GM03348 (cell line): ENCODE data around the gene PSMB1.
"Not testable (repeated sequence)": the region's sequence is repeated elsewhere in the genome, so short reads cannot be mapped to it uniquely, and the experiment has no call there.

ENCODE experiments used
- DNase-seq: peaks from one replicate; pipeline ENCODE4 v3.0.0; 2012; ENCODE audit warnings: low spot score

PSMB1 gene

DNA sequence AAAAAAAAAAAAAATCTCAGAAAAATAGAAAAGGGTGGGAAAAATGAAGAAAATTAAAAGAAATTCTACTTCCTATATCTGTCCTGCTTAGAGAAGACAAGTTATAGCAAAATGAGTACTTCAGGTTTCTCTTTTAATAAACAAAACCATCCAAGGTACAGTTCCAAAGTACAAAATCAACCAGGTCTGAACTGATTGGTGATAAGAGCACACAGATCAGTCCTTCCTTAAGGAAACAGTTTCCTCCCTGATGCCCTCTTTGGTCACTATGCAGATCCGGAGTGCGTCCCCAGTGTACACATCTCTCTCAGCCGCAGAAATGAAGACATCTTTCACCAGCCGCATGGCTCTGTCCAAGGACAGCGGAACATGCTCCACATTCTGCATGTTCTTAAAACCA, 18.1 kb downstream of the PSMB1 start:
- no peak for DNase-seq

DNA sequence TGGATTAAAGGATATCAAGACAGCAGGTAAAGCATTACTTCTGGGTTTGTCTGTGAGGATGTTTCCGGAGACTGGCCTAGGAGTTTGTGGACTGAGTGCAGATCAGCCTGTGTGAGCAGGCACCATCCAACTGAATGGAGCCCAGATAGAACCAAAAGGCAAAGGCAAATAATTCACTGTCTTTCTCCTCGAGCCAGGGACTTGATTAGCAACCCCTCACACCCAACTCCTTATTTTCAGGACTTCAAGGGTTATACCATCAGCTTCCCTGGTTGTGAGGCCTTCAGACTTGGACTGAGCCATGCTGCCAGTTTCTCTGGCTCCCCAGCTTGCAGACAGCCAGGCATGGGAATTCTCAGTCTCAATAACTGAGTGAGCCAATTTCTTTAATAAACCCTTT, 19.3 kb downstream of the PSMB1 start:
- no peak for DNase-seq

DNA sequence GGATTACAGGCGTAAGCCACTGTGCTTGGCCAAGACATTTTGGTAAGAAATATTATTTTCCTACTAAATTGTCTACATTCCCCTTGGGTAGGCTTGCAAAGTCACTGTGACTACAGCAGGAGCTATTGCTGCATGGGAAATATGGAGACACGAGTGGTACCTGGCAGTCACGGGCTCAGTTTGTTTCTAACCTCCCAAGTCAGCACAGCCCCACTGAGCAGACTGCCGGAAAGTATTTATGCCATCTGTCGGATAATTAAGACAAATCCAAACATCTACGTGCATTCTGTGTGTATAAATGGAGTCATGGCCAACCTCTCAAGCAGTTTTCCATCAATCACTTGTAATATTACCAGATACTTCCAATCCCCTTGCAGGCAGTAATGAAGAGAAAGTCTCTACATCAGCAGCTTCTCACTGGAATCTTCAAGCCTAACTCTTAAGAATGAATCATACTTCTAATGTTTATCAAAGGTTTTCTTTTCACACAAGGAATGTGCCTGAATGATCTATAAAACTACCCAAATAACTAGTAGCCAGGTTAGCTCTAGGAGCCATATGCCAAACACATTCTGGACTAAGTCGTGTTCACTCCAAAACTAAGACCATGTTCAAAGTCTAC, 20.1 kb downstream of the PSMB1 start:
- DNase-seq: no peak

DNA sequence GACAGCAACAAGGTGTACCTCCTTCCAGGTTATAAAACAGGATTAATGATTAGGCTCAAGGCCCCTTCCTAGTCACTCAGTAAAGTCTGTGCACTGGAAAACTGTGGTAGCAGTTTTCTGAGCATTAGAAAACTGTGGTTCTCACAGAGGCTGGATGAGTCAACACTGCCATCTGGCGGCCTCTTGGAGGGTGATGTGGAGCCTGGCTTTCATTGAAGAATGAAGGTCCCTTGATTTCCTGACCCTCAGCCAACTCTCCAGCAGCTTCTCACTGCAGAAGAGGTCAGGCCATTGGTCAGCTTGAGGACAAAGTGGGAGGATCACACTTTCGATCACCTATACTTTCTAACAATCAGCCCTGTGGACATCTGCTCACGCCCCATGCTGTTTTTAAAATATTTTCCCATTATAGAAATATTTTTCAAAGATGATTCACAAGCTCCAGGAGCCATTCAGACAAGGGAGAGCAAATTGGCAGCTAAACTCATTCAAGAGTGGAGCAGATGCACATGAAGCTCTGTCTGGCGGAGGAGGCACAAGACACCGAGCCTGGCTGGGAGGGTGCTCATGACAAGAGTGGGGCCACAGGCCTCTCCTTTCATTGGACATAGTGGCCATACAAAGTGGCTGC, 23.2 kb downstream of the PSMB1 start:
- DNase-seq: peak; percentile 87

DNA sequence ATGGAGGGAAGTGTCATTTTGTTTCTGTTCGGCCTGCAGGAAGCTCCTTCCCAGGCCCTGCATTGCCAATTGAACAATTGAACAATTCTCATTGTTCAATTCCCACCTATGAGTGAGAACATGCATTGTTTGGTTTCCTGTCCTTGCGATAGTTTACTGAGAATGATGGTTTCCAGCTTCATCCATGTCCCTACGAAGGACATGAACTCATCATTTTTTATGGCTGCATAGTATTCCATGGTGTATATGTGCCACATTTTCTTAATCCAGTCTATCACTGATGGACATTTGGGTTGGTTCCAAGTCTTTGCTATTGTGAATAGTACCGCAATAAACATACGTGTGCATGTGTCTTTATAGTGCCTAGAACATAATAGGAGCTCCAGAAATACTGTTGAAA, 25.1 kb downstream of the PSMB1 start:
- DNase-seq: not testable (repeated sequence)

DNA sequence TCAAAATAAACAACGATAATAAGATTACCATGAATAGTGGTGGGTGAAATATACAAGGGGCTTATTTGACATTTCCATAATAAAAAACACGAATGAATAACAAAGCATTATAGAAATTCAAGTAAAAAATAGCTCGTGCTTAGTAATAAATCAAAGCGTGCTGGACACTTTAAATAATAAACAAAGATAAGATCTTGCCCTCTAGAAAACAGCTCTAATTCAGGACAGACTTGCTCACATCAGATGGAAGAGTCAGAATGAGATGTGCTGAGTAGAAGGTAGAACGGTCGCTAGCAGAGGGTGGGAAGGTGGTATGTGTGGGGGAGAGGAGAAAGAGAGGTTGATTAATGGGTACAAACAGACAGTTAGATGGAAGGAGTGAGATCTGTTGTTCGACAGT, 27.3 kb downstream of the PSMB1 start:
- DNase-seq: no peak

DNA sequence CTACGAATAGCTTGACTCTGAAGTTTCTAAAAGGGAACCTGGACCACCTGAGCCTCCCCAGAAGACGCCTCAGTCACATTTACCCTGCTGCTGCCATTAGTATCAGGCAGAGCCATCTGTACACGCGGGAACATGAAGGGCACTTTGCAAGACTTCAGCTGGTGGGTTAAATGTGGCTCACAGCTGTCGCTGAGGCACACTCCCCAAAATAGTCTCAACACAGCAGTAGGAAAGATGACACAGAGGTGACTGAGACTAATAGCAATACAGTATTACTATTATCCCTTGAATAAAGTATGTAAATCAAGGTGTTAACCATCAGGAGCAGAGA, 29.0 kb downstream of the PSMB1 start:
- no peak for DNase-seq

DNA sequence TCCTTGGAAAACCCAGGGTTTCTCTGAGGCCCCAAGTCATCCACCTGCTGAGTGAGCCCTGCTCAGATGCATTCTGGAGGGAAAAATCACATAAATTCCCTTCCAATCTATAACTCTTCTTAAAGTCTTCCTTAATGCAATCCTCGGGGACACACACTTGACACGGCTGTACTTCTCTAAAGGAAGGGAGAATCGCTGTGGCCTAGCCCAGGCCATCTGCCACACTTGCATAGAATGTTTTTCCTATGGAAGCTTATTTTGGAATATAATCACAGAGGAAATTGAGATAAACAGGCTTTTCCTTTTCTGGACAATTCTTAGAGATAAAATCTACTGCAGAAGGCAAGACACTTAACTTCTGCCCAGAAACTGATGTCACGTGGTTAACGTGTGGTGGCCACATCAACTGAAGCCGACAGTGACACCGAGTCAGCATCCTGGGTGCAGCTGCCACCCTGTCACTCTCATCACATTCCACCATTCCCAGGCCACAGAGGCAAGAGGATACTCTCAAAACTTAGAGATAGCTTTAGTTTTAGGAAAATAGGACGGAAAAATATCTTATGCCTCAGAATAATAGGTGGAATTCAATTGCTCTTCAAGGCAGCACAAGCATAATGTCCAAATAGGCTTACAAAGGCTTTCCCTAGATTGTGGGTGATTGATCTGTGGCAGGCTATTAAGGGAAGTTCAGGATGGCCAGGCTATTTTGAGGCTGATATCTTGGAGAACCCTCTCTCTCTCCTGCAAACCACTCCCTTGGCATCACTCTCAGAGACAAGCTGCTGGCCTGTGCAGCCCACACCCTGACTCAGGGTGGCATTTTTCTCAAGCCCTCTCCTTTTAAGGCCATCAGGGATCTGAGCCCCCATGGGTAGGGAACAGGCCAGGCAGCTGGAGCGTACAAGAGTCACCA, 29.6 kb downstream of the PSMB1 start:
- no peak for DNase-seq

DNA sequence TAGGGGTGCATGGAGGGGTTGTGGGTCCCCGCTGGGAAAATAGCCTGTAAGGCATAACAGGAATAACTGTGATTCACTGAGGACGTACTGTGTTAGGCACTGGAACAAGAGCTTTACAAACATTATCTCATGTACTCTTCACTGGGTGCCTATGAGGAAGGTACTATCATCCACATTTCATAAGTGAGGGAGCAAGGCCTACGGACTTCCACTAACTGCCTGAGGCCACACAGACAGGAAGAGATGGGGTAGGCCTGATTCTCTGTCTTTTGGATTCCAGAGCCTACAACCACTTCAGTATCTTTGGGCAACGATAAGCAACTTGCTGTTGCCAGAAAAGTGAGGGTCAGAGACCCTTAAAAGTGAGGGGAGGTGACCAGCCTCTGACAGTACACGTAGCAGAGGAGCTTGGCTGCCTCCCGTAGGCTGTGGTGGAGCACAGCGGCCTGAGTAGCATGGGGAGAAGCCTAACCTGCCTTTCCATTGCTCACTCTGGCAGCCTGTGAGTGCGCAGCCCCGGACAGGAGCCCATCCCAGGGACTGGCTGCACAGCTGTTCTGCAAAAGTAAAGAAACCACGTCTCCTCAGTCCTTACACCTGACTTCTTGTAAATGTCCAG, 30.4 kb downstream of the PSMB1 start:
- peak; percentile 17 for DNase-seq

DNA sequence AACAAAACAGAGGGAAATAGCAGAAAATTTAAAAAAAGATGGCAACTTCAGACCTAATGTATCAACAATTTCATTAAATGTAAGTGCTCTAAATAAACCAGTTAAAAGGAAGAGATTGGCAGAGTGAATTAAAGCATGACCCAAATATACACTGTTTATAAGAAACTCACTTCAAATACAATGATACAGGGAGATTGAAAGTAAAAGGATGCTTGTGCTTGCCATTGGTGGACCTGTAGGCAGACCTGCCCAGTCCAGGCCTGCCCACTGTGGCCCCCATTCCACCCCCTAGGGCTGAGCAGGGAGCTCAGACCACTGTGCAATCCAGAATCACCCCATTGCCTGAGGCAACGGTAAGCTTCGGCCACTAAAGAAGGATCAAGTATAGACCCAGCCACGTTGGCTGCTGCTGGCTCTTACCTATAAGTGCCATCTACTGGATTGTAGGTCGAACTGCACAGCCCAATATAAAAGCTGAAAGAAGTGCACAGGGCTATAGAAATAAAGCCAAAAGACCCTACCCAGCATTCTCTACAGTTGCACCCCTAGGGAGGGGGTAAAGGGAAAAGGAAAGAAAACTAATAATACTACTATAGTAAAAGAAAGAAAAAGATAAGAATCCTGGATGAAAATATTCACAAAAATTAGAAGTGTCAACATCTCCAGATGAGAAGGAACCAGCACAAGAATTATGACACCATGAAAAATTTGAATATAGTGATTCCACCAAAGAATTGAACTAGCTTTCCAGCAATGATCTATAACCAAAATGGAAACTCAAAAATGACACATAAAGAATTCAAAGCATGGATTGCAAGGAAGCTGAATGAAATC, 36.1 kb downstream of the PSMB1 start:
- DNase-seq: peak; percentile 68

DNA sequence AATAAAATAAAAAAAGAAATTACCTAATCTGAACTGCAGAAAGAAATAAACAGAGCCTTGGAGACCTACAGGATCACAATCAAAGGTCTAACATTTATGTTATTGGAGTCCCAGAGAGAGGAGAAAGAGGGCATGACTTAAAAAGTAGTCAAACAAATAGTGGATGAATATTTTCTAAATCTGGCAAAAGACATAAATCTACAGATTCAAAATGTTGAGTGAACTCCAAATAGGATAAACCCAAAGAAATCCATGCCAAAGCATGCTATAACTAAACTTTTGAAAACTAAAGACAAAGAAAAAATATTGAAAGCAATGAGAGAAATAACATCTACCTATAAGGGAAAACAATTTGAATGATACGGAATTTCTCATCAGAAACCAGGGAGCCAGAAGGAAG, 38.2 kb downstream of the PSMB1 start:
- DNase-seq: no peak

DNA sequence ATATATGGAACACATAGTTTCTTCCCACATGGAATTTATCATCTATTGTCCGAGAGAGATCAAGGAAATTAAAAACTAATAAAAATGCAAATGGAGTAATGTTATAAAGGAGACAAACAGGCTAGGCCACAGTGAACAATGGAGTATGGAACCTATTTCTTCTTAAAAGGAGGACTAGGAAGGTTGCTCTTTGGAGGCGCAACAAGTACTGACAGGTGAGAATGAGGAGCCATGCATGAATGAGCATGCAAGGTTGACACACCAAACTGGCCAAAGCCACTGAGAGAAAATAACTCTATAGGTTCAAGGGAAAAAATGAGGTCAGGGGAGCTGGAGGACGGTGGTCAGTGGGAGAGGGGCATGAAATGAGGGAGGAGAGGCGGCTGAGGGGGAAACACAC, 40.9 kb downstream of the PSMB1 start:
- no peak for DNase-seq

DNA sequence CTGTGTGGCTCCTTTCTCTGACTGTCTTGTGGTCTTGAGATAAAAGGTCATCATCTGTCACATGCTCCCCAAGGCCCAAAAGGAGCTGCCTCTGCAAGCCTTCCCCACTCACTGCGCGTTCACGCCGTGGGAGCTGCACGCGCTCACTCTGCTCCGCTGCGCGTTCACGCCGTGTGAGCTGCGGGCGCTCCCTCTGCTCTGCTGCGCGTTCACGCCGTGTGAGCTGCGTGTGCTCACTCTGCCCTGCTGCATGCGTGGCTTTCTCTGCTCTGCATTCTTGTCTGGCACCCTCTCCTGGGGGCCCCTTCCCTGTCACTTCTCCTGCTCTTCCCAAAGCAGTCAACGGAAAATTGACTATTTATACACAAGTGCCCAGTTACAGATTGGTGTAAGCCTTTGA, 42.5 kb downstream of the PSMB1 start:
- DNase-seq: no peak

DNA sequence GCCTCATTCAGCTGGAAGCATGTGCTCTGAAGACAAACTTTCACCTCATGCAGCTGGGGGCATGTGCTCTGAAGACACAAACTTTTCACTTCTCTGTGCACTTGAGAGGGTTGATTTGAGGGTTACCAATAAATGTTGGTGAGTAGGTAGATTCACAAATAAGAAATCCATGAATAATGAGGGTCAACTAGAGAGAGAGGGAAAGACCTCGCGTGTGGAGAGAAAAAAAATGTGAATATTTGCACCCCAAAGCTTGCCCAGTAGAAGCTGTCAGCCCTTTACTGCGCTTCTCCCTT, 43.4 kb downstream of the PSMB1 start:
- no peak for DNase-seq

DNA sequence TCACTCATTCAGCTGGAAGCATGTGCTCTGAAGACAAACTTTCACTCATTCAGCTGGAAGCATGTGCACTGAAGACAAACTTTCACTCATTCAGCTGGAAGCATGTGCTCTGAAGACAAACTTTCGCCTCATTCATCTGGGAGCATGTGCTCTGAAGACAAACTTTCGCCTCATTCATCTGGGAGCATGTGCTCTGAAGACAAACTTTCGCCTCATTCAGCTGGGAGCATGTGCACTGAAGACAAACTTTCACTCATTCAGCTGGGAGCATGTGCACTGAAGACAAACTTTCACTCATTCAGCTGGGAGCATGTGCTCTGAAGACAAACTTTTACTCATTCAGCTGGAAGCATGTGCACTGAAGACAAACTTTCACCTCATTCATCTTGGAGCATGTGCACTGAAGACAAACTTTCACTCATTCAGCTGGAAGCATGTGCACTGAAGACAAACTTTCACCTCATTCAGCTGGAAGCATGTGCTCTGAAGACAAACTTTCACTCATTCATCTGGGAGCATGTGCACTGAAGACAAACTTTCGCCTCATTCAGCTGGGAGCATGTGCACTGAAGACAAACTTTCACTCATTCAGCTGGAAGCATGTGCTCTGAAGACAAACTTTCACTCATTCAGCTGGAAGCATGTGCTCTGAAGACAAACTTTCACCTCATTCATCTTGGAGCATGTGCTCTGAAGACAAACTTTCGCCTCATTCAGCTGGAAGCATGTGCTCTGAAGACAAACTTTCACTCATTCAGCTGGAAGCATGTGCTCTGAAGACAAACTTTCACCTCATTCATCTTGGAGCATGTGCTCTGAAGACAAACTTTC, 44.0 kb downstream of the PSMB1 start:
- DNase-seq: not testable (repeated sequence)

DNA sequence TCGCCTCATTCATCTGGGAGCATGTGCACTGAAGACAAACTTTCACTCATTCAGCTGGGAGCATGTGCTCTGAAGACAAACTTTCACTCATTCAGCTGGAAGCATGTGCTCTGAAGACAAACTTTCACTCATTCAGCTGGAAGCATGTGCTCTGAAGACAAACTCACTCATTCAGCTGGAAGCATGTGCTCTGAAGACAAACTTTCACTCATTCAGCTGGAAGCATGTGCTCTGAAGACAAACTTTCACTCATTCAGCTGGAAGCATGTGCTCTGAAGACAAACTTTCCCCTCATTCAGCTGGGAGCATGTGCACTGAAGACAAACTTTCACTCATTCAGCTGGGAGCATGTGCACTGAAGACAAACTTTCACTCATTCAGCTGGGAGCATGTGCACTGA, 44.8 kb downstream of the PSMB1 start:
- DNase-seq: not testable (repeated sequence)

DNA sequence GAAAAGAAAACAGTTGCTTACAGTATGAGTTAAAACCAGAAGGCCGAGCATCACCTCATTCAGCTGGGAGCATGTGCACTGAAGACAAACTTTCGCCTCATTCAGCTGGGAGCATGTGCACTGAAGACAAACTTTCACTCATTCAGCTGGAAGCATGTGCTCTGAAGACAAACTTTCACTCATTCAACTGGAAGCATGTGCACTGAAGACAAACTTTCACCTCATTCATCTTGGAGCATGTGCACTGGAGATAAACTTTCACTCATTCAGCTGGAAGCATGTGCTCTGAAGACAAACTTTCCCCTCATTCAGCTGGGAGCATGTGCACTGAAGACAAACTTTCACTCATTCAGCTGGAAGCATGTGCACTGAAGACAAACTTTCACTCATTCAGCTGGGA, 45.4 kb downstream of the PSMB1 start:
- DNase-seq: not testable (repeated sequence)

DNA sequence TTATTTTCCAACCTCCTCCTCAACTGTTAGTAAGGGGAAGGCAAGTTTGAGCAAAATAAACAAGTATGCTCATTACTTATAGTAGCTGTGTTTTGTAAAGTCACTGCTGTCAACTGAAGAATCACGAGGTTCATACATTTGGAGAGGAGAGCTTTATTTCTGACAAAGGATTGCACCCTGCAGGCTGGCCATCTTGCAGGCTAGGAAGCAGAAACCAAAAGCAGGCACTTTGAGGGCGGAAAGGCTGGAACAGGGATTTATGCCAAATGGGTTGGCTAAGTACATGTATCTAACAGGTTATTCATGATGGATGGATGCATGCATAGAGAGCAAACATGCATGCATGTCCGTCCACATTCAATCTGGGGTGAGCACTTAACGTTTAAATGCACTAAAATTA, 46.7 kb downstream of the PSMB1 start:
- DNase-seq: no peak

DNA sequence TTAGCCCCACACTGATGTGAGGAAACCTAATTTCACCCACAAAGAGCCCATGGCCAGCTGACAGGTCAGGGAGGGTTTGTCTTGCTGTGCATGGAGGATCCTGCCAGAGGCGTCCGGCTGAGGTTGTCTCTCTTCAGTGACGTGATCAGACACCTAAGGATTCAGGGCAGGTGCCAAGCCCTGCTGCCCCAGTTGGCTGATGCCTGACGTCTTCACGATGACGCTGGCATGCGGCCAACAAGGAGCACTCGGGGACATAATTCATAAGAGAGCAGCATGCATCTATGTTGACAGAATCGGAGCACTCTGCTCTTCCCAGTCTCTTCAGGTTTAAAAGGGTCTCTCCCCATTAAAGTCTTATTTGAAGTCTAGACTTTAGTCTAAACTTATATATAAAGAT, 47.8 kb downstream of the PSMB1 start:
- no peak for DNase-seq

DNA sequence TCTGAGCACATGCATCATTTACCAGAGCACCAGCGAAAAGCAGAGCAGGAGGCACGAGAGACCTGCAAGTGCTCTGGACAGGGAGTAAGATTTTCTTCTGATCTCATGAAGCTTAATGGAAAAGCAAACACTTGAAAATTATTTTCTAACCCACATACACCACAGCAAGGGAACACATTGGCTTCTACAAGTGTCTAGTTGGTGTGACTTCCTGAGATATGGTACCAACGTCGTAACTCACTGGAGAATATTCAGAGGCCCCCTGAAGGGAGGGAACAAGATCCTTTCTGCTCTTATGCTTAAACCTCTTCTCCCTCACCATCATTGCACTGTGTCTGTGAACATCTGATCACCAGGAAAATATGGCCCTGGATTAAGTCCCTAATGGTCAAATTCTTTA, 48.6 kb downstream of the PSMB1 start:
- no peak for DNase-seq

DNA sequence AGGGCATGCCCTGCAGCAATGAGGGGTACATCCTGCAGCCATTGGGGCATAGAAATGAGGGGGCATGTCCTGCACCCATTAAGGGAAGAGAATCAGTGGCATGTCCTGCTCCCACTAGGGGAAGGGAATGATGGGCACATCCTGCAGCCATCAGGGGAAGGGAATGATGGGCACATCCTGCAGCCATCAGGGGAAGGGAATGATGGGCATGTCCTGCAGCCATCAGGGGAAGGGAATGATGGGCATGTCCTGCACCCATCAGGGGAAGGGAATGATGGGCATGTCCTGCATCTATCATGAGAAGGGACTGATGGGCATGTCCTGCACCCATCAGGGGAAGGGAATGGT, 49.7 kb downstream of the PSMB1 start:
- DNase-seq: no peak
